Renal cortex interstitium (tissue), 11 donors: ENCODE data around the gene ELMO2. TPM values are rescaled to one million over a fixed set of nuclear protein-coding genes. Genes with fewer than 3 reads are reported as not detected.
A peak's percentile ranks its signal among the peaks of the same experiment; 100 is the strongest.

Experiments used
- DNase-seq, 11 donors: peaks; one replicate each; pipeline ENCODE4 v3.0.0-alpha.2; 2013; ENCODE audit warnings: low read depth in 9 of 11, low spot score in 4 of 11; ENCODE audit errors: extremely low read depth in 1 of 11
- polyA plus RNA-seq, 3 donors: library from polyadenylated mRNA; unstranded; fragments of 120-200 nt; gene quantifications; one replicate each; pipeline ENCODE4 v1.2.1, GENCODE V29; 2013; ENCODE audit not compliant: insufficient read length in 3 of 3

ELMO2 gene
- polyA plus RNA-seq, 3 donors, result 60.7 to 68.7 (median 64.0) TPM

GRCh38 chr20:46343975-46344357 lies 62.4 kb downstream of the ELMO2 start:
- DNase-seq, result no peak

- no peak for DNase-seq
These were observed 63.0 kb downstream of the ELMO2 start for GRCh38 chr20:46343348-46343974.

- no peak for DNase-seq
These were observed 63.7 kb downstream of the ELMO2 start for GRCh38 chr20:46342451-46343347.

- no peak for DNase-seq
These were observed 64.4 kb downstream of the ELMO2 start for GRCh38 chr20:46342010-46342378.

GRCh38 chr20:46341074-46342009 lies 65.1 kb downstream of the ELMO2 start:
- peak in 1 of 11 donors; percentile 43 for DNase-seq

- no peak for DNase-seq
These were observed 67.4 kb downstream of the ELMO2 start for GRCh38 chr20:46339037-46339436.

GRCh38 chr20:46336735-46337134 lies 69.7 kb downstream of the ELMO2 start:
- no peak for DNase-seq

GRCh38 chr20:46334303-46334904 lies 72.0 kb downstream of the ELMO2 start:
- no peak for DNase-seq

- no peak for DNase-seq
These were observed 73.0 kb downstream of the ELMO2 start for GRCh38 chr20:46333161-46333991.

GRCh38 chr20:46332373-46333160 lies 73.8 kb downstream of the ELMO2 start:
- no peak for DNase-seq

- no peak for DNase-seq
These were observed 74.6 kb downstream of the ELMO2 start for GRCh38 chr20:46331611-46332361.

GRCh38 chr20:46330831-46331371 lies 75.5 kb downstream of the ELMO2 start:
- no peak for DNase-seq

- DNase-seq, result no peak
These were observed 76.2 kb downstream of the ELMO2 start for GRCh38 chr20:46330072-46330763.

GRCh38 chr20:46328200-46328882 lies 78.1 kb downstream of the ELMO2 start:
- no peak for DNase-seq

- DNase-seq, result no peak
These were observed 78.9 kb downstream of the ELMO2 start for GRCh38 chr20:46327557-46327956.
